AML-193 (cell line): Measurements from ENCODE around the gene ACAT2.
"Not testable (repeated sequence)": the region's sequence is repeated elsewhere in the genome, so short reads cannot be mapped to it uniquely, and the experiment has no call there.

Experiments used
- DNase-seq, 2 experiments: peaks; one replicate each; lab custom pipeline; 2025; lab: John Stamatoyannopoulos, UW

The ACAT2 gene

DNA sequence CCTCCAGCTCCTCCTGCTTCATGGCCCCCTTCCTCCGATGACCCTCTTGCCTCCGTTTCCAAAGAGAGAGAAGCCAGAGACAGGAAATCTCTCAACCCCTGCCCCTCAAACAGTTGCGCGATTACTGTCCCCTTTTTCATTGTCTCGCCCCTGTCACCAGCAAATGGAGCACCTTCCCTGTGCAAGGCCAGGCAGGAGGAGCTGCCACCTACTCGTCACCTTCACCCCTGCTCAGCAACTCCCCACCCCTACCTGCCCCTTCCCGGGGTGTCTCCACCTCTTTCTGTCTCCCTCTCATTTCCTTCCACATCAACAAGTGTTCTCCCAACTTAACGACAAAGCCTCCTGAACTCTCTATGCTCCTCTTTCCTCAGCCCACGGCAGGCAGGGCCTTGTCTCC, 51.9 kb downstream of the ACAT2 start:
- DNase-seq, result no peak

DNA sequence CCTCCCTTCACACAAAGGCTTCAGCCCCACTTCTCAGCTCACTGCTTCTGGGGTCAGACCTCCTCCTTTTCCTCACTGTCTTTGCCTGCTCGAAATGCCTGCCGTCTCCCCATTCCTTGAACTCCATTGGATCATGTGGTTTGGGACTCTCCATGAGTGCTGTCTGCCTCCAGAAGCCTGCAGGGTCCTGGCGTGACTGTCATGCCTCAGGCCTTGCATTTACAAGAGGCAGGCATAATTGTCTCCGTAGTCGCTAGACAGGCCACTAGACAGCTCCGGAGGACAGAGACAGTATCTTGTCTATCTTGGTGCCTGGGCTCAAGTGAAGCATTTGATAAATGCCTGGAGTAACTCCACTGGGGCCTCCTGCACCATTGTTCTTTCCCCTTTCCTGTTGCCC, 53.6 kb downstream of the ACAT2 start:
- no peak for DNase-seq

GRCh38 chr6:159816775-159817174, 54.9 kb downstream of the ACAT2 start:
- not testable (repeated sequence) for DNase-seq

GRCh38 chr6:159817951-159818739, 56.3 kb downstream of the ACAT2 start:
- DNase-seq, result no peak

DNA sequence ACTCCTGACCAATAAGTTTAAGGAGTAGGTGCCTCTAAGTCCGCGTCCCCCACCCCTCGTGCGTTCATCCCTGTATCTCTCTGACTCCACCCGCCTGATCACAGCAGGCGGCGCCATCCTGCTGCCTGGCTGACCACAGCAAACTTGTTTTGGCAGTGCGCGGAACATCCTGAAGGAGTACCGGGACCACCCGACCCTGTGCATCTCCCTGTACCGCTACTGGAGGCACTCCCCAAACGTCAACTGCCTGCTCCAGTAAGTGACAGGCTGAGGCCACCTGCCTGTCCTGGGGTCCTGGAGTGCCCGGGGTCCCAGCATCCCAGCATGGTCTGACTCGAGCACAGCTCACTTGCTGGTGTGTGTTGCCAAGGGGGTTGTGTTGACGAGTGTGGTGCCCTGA, 57.3 kb downstream of the ACAT2 start:
- no peak for DNase-seq

GRCh38 chr6:159819932-159820640, 58.2 kb downstream of the ACAT2 start:
- DNase-seq, result peak; percentile 94 to 96

GRCh38 chr6:159821122-159821521, 59.3 kb downstream of the ACAT2 start:
- no peak for DNase-seq

- no peak for DNase-seq
Observed at GRCh38 chr6:159821726-159822125, 59.9 kb downstream of the ACAT2 start.

GRCh38 chr6:159823953-159824352, 62.1 kb downstream of the ACAT2 start:
- no peak for DNase-seq

DNA sequence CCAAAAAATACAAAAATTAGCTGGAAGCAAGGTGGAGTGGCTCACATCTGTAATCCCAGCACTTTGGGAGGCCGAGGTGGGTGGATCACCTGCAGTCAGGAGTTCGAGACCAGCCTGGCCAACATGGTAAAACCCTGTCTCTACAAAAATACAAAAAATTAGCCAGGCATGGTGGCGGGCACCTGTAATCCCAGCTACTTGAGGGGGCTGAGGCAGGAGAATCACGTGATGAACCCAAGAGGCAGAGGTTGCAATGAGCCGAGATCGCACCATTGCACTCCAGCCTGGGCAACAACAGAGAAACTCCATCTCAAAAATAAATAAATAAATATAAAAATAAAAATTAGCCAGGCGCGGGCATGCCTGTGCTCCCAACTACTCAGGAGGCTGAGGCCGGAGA, 62.8 kb downstream of the ACAT2 start:
- DNase-seq, result not testable (repeated sequence)

GRCh38 chr6:159826004-159826403, 64.2 kb downstream of the ACAT2 start:
- DNase-seq, result no peak

DNA sequence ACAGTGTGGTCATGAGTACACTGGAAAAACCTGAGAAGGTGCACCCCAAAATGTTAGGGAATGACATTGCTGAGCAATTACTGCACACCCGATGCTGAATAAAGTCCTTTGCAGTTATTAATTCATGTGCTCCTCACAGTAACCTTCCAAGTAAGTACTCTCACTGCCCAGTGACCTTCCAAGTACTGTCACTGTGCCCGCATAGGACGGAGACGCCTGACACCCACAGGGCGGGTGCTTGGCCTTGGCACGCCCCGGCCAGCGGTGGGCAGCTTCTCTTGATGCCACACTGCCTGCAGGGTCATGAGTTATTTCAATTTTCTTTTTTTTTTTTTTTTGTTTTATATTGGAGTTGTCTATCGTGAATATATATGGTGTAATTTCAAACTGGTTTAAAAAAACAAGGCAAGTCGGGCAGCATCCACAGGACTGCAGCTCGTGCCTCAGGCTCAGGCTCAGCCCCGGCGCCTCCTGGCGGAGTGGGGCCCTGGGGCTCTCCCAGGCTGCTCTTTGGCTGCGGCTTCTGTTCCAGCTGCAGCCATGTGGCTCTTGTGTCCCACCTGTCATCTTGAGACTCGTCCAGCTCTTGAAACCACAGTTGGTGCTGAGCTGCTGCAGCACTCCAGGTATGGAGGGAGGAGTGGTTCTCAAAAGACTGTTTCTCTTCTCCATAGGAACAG, 65.3 kb downstream of the ACAT2 start:
- no peak for DNase-seq

DNA sequence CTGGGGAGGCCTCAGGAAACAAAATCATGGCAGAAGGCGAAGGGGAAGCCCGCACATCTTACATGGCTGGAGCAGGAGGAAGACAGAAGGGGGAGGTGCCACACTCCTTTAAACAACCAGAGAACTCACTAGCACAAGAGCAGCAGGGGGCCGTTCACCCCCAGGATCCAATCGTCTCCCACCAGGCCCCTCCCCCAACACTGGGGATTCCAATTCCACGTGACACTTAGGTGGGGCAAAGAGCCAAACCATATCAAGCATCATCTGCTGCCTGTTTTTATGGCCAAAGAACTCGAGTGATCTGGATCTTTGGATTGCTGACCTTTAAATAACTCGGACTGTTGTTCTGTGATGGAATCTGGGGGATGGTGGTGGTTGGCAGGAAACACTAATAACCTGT, 66.2 kb downstream of the ACAT2 start:
- DNase-seq, result no peak
